ENCODE data around the gene PFKFB2. TPM values are rescaled to one million over a fixed set of nuclear protein-coding genes. Genes with fewer than 3 reads are reported as not detected.
"Not testable (repeated sequence)": the region's sequence is repeated elsewhere in the genome, so short reads cannot be mapped to it uniquely, and the experiment has no call there.

Gene PFKFB2
- total and polyA plus RNA-seq, 2 donors (not counting 3 experiments of a cell fraction or from before 2014, with no cell fraction given) = 0.70 to 2.0 TPM

DNA sequence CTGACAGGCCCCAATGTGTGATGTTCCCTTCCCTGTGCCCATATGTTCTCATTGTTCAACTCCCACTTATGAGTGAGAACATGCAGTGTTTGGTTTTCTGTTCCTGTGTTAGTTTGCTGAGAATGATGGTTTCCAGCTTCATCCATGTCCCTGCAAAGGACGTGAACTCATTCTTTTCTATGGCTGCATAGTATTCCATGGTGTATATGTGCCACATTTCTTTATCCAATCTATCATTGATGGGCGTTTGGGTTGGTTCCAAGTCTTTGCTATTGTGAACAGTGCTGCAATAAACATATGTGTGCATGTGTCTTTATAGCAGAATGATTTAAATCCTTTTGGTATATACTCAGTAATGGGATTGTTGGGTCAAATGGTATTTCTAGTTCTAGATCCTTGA is 11.7 kb upstream of the PFKFB2 start:
- H4K20me1 ChIP-seq (replicated peaks; ENCODE audit: control insufficient read depth, extremely low read depth, insufficient read depth, low read length); H3K4me3 ChIP-seq (replicated peaks in 1 of 3; ENCODE audit: insufficient read depth in 1 of 3, low read depth in 1 of 3, low read length in 3 of 3); H3K4me2 ChIP-seq (ENCODE audit: insufficient read depth, low read length); H3K9ac ChIP-seq (replicated peaks; ENCODE audit: extremely low read depth, insufficient read depth, low read length); H3K36me3 ChIP-seq (ENCODE audit: control insufficient read depth in 2 of 2, extremely low read depth in 1 of 2, insufficient read depth in 2 of 2, low read length in 2 of 2); H3K9me3 ChIP-seq (replicated peaks; ENCODE audit: control insufficient read depth, insufficient read depth, low read length); POLR2A ChIA-PET; DNase-seq (ENCODE audit: low read depth, low spot score); H3K79me2 ChIP-seq (ENCODE audit: control insufficient read depth, insufficient read depth, low read length); dilution Hi-C loops (cut with MboI; ENCODE audit: extremely low pct_ligation_motif_present, low sequenced_read_pairs); BruUV-seq (replicated peaks); H3K9me1 ChIP-seq (replicated peaks; ENCODE audit: control insufficient read depth, extremely low read depth, insufficient read depth, low read length); intact Hi-C loops (cut with micrococcal nuclease); FAIRE-seq; H2AFZ ChIP-seq (ENCODE audit: low read depth, low read length); H3K27ac ChIP-seq (ENCODE audit: insufficient read depth, low read depth, low read length); H3K4me1 ChIP-seq (ENCODE audit: control insufficient read depth, extremely low read depth, insufficient read depth, low read length): not testable (repeated sequence)
- CTCF ChIA-PET = interaction anchor here (0.7 kb wide), 1 partner anchor 335 kb away, joined by 3 read pairs; no protein-coding TSS in a partner anchor
- H3K27me3 ChIP-seq (ENCODE audit: control insufficient read depth in 2 of 2, insufficient read depth in 2 of 2, low read length in 2 of 2) = peaks cover 7 to 20% of the 10 kb centered on the region in 2 experiments

DNA sequence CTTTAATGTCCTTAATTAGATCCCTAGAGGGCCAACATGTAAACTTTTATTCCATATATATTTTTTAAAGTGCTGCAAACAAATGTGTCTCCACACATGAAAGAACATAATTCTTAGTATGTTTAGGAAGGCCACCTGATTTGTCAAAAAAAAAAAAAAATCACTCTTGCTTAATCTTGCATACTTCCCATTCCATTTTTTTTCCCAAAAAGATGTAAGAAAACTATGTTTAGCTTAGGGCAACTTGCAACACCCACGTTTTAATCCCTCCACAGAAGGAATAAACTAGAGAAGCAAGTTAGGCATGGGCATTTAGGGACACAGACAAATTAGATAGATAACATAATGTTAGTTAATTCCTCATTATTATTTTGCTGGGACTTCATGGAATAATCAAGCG is 7.6 kb upstream of the PFKFB2 start:
- no peaks in the 10 kb centered on the region for H3K9me3 ChIP-seq (replicated peaks; ENCODE audit: control insufficient read depth, insufficient read depth, low read length)
- no peaks in the 10 kb centered on the region for H3K27me3 ChIP-seq (ENCODE audit: control insufficient read depth in 2 of 2, insufficient read depth in 2 of 2, low read length in 2 of 2)
- FAIRE-seq = no peak
- POLR2A ChIA-PET = interaction anchor here (0.7 kb wide), 2 partner anchors 11 to 143 kb away, joined by 3 to 5 read pairs; no protein-coding TSS in a partner anchor
- TF ChIP-seq POLR2AphosphoS5 (IDR thresholded peaks at IDR 0.05; ENCODE audit: insufficient read depth, low read depth, low read length) (no peak), MYC (IDR thresholded peaks at IDR 0.05; ENCODE audit: low read depth, low read length) (no peak), EZH2 (IDR thresholded peaks at IDR 0.05; ENCODE audit: borderline replicate concordance, low read depth, low read length, severe bottlenecking) (no peak), GATA2 (IDR thresholded peaks at IDR 0.05; ENCODE audit: insufficient read depth, insufficient read length, low read depth, low read length) (no peak), JUN (IDR thresholded peaks at IDR 0.05; ENCODE audit: borderline replicate concordance, insufficient read depth, insufficient read length, low read depth) (no peak), FOS (IDR thresholded peaks at IDR 0.05; ENCODE audit: borderline replicate concordance, insufficient read depth, low read length) (no peak), POLR2A (IDR thresholded peaks at IDR 0.05; ENCODE audit: low read depth, low read length) (no peak)
- TF ChIP-seq, protein P1, sequence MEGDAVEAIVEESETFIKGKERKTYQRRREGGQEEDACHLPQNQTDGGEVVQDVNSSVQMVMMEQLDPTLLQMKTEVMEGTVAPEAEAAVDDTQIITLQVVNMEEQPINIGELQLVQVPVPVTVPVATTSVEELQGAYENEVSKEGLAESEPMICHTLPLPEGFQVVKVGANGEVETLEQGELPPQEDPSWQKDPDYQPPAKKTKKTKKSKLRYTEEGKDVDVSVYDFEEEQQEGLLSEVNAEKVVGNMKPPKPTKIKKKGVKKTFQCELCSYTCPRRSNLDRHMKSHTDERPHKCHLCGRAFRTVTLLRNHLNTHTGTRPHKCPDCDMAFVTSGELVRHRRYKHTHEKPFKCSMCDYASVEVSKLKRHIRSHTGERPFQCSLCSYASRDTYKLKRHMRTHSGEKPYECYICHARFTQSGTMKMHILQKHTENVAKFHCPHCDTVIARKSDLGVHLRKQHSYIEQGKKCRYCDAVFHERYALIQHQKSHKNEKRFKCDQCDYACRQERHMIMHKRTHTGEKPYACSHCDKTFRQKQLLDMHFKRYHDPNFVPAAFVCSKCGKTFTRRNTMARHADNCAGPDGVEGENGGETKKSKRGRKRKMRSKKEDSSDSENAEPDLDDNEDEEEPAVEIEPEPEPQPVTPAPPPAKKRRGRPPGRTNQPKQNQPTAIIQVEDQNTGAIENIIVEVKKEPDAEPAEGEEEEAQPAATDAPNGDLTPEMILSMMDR (IDR thresholded peaks at IDR 0.05; ENCODE audit: extremely low read depth in 1 of 2, insufficient read depth in 1 of 2, low read depth in 1 of 2, low read length in 2 of 2) = no peak
- TF ChIP-seq, protein P2, sequence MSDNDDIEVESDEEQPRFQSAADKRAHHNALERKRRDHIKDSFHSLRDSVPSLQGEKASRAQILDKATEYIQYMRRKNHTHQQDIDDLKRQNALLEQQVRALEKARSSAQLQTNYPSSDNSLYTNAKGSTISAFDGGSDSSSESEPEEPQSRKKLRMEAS (IDR thresholded peaks at IDR 0.05; ENCODE audit: insufficient read depth, insufficient read length) = no peak
- BruUV-seq (replicated peaks) = no TSS peak
- H3K4me2 ChIP-seq (ENCODE audit: insufficient read depth, low read length) = no peak overlapping the region
- H4K20me1 ChIP-seq (replicated peaks; ENCODE audit: control insufficient read depth, extremely low read depth, insufficient read depth, low read length) = peaks cover 7% of the 10 kb centered on the region
- H3K36me3 ChIP-seq (ENCODE audit: control insufficient read depth in 2 of 2, extremely low read depth in 1 of 2, insufficient read depth in 2 of 2, low read length in 2 of 2) = peaks cover 6 to 12% of the 10 kb centered on the region in 2 experiments
- H3K9ac ChIP-seq (replicated peaks; ENCODE audit: extremely low read depth, insufficient read depth, low read length) = no peak overlapping the region
- no peak overlapping the region for H3K4me3 ChIP-seq (replicated peaks in 1 of 3; ENCODE audit: insufficient read depth in 1 of 3, low read depth in 1 of 3, low read length in 3 of 3)
- H3K4me1 ChIP-seq (ENCODE audit: control insufficient read depth, extremely low read depth, insufficient read depth, low read length) = peaks cover 5% of the 10 kb centered on the region
- no peak overlapping the region for H3K27ac ChIP-seq (ENCODE audit: insufficient read depth, low read depth, low read length)
- DNase-seq (ENCODE audit: low read depth, low spot score) = no peak
- dilution Hi-C loops (cut with MboI; ENCODE audit: extremely low pct_ligation_motif_present, low sequenced_read_pairs) (no loop called here), intact Hi-C loops (cut with micrococcal nuclease) (no loop called here)
- H2AFZ ChIP-seq (ENCODE audit: low read depth, low read length) = no peak overlapping the region
- CTCF ChIA-PET = interaction anchor here (0.6 to 1.2 kb wide), 3 partner anchors 11 to 359 kb away, joined by 3 read pairs; no protein-coding TSS in a partner anchor
- H3K9me1 ChIP-seq (replicated peaks; ENCODE audit: control insufficient read depth, extremely low read depth, insufficient read depth, low read length) = no peaks in the 10 kb centered on the region
- peaks cover 46% of the 10 kb centered on the region for H3K79me2 ChIP-seq (ENCODE audit: control insufficient read depth, insufficient read depth, low read length)
